ENCODE measurements around the gene PCSK6.

PCSK6 gene

GRCh38 chr15:101499863-101500713 lies 10.6 kb upstream of the PCSK6 start:
- no peak for DNase-seq (ENCODE audit: low read depth, low spot score)

- no peak for DNase-seq (ENCODE audit: low read depth, low spot score)
Observed at GRCh38 chr15:101498717-101499480, 9.4 kb upstream of the PCSK6 start.

GRCh38 chr15:101498076-101498716 lies 8.7 kb upstream of the PCSK6 start:
- no peak for DNase-seq (ENCODE audit: low read depth, low spot score)

GRCh38 chr15:101497484-101498034 lies 8.1 kb upstream of the PCSK6 start:
- DNase-seq (ENCODE audit: low read depth, low spot score), result peak; percentile 48

- no peak for DNase-seq (ENCODE audit: low read depth, low spot score)
Observed at GRCh38 chr15:101497017-101497416, 7.5 kb upstream of the PCSK6 start.

GRCh38 chr15:101496198-101496986 lies 6.9 kb upstream of the PCSK6 start:
- no peak for DNase-seq (ENCODE audit: low read depth, low spot score)

GRCh38 chr15:101495334-101496197 lies 6.1 kb upstream of the PCSK6 start:
- no peak for DNase-seq (ENCODE audit: low read depth, low spot score)

GRCh38 chr15:101494251-101494796 lies 4.8 kb upstream of the PCSK6 start:
- no peak for DNase-seq (ENCODE audit: low read depth, low spot score)

GRCh38 chr15:101492766-101493692 lies 3.5 kb upstream of the PCSK6 start:
- no peak for DNase-seq (ENCODE audit: low read depth, low spot score)

GRCh38 chr15:101491734-101492640 lies 2.5 kb upstream of the PCSK6 start:
- no peak for DNase-seq (ENCODE audit: low read depth, low spot score)

- DNase-seq (ENCODE audit: low read depth, low spot score), result no peak
Observed at GRCh38 chr15:101490922-101491733, 1.6 kb upstream of the PCSK6 start.

GRCh38 chr15:101490408-101490891 lies 943 bp upstream of the PCSK6 start:
- DNase-seq (ENCODE audit: low read depth, low spot score), result no peak

GRCh38 chr15:101489237-101489598 lies 289 bp downstream of the PCSK6 start:
- DNase-seq (ENCODE audit: low read depth, low spot score), result no peak

GRCh38 chr15:101488300-101489164 lies 975 bp downstream of the PCSK6 start:
- peak; percentile 47 for DNase-seq (ENCODE audit: low read depth, low spot score)

GRCh38 chr15:101486696-101487459 lies 2.6 kb downstream of the PCSK6 start:
- DNase-seq (ENCODE audit: low read depth, low spot score), result no peak
